Urothelium cell line (cell line): ENCODE measurements around the gene PCDH9.

Experiments
- DNase-seq: peaks from one replicate; pipeline ENCODE4 v3.0.0; 2011; ENCODE audit warnings: low spot score, mixed read lengths
- FAIRE-seq: peaks from 2 replicates; lab custom pipeline; 2011; peaks lifted over from hg19 to GRCh38; lab: Jason Lieb, UNC

PCDH9 gene

GRCh38 chr13:67225252-67226159, 4.6 kb downstream of the PCDH9 start:
- DNase-seq (no peak), FAIRE-seq (no peak)

DNA sequence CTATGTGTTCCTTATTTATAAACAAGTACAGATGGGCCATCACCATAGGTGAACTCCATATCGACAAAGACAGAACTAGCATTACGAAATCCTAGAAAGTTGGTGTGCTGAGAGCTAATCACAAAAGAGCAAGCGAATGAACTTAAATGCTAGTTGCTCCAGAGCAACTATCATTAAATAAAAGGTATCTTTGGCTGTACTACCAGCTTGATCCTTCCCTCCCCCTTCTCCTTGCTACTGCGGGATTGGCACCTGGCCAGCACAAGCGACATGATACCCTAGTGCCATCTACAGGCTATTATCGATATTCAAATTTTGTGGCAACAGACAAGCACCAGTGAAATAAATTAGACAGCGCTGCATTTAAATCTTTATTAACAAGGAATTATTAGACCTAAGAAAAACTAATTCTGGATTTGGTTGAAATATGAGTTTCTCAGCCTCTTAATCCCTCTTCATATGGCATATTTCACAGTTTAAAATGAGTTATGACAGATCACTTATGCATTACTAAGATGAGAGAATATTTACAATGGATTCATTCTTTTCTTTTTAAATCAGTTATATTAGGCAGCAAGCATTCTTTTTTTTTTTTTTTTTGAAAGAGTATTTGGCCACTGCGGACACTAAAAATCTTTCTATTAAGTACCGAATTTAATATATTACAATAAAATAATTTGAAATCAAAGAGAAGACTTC, 5.8 kb downstream of the PCDH9 start:
- FAIRE-seq, result peak; percentile 9
- DNase-seq, result peak; percentile 37

- DNase-seq, result no peak
- FAIRE-seq, result no peak
Observed at GRCh38 chr13:67223742-67224141, 6.4 kb downstream of the PCDH9 start.

GRCh38 chr13:67223024-67223423, 7.1 kb downstream of the PCDH9 start:
- FAIRE-seq (no peak), DNase-seq (no peak)

DNA sequence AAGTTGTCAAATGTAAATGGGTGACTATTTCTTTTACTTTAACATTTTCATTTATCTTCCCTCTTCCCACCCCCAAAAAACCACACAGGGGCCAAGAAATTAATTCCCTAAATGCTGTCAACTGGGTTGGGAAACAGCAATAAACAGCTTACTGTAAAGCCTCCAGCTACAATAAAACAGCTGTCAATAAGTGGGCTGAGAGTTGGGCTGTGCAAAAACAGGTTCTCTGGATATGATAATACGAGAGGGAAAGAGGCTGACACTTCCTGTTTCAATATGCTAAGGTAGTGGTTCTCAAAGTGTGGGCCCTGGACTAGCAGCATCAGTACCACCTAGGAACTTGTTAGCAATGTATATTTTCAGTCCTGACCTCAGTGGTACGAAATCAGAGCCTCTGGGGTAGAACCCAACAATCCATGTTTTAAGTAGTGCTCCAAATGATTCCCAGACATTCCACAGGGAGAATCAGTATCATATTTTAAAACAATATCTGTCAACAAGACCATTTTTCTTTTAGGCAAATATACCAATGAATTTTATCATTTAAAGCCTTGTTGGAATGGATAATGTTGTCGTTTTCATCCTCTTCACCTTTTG, 8.4 kb downstream of the PCDH9 start:
- no peak for DNase-seq
- no peak for FAIRE-seq

- DNase-seq (no peak), FAIRE-seq (no peak)
Observed at GRCh38 chr13:67219113-67219512, 11.0 kb downstream of the PCDH9 start.

GRCh38 chr13:67217880-67218279, 12.3 kb downstream of the PCDH9 start:
- DNase-seq, result no peak
- no peak for FAIRE-seq

DNA sequence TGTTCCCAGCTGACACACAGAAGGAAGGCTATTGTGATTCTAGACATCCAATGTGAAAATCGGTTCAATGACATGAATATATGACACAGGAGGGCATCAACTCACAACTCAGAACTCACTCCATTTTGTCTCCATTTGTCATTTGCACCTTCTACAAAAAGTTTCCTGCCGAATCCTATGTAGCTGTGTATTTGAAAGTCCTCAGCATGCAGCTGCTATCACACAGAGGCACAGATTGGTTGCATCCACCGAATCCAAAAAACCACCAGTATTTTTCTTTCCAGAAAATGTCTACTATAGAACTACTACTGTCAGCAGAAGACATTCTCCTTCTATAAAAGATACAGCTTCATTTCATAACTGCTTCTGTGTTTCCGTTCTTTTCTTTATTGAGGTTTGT, 13.3 kb downstream of the PCDH9 start:
- FAIRE-seq (no peak), DNase-seq (no peak)

GRCh38 chr13:67210208-67210607, 19.9 kb downstream of the PCDH9 start:
- FAIRE-seq, result no peak
- no peak for DNase-seq

GRCh38 chr13:67208552-67208951, 21.6 kb downstream of the PCDH9 start:
- no peak for DNase-seq
- no peak for FAIRE-seq

- FAIRE-seq (no peak), DNase-seq (no peak)
Observed at GRCh38 chr13:67204764-67205163, 25.4 kb downstream of the PCDH9 start.

GRCh38 chr13:67200605-67201004, 29.5 kb downstream of the PCDH9 start:
- no peak for DNase-seq
- no peak for FAIRE-seq

- no peak for DNase-seq
- no peak for FAIRE-seq
Observed at GRCh38 chr13:67200183-67200582, 30.0 kb downstream of the PCDH9 start.

DNA sequence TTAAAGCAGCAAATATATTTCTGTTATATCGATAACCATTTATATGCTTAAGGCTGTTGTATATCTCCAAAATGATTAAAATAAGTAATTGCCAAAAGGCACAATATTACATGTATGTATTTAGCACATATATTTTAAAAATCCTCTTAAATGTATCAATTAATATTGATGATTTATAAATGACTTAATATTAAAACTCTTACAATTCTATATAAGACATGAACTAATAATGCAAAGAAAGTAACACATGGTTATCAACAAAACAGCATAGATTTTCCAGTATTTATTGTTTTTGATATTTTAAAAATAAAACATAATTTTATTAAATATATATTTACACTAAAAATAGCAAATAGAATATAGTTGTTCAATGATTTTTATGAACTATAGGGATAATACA, 32.4 kb downstream of the PCDH9 start:
- DNase-seq, result no peak
- FAIRE-seq, result no peak

- FAIRE-seq (no peak), DNase-seq (no peak)
Observed at GRCh38 chr13:67193979-67194378, 36.2 kb downstream of the PCDH9 start.

GRCh38 chr13:67192751-67193150, 37.4 kb downstream of the PCDH9 start:
- no peak for DNase-seq
- FAIRE-seq, result no peak

- no peak for FAIRE-seq
Observed at GRCh38 chr13:67186995-67187569, 43.1 kb downstream of the PCDH9 start.

GRCh38 chr13:67184247-67184646, 45.9 kb downstream of the PCDH9 start:
- no peak for FAIRE-seq
- no peak for DNase-seq

More at GRCh38 chr13:67186995-67187569, 43.1 kb downstream of the PCDH9 start:
- no peak for DNase-seq

- no peak for DNase-seq
- FAIRE-seq, result no peak
Observed at GRCh38 chr13:67183151-67183550, 47.0 kb downstream of the PCDH9 start.

GRCh38 chr13:67175836-67176459, 54.2 kb downstream of the PCDH9 start:
- DNase-seq (no peak), FAIRE-seq (no peak)

DNA sequence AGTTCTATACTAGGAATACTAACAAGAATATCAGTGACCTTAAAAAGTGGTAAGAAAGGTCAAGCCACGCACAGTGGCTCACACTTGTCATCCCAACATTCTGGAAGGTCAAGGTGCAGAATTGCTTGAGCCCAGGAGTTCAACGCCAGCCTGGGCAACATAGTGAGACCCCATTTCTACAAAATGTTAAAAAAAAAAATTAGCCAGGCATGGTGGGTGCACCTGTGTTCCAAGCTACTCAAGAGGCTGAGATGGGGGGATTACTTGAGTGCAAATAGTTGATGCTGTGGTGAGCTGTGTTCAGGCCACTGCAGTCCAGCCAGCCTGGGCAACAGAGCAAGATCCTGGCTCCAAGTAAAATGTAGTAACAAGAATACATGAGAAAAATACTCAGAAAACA, 61.8 kb downstream of the PCDH9 start:
- DNase-seq (no peak), FAIRE-seq (no peak)
